ACC112 (cell line): Measurements from ENCODE around the gene HTRA3.

Source experiments
- H2AFZ ChIP-seq: fragments of 200-600 bp; sonication (generic); one replicate; pipeline ENCODE4 v1.6.0; 2017; ENCODE audit warnings: antibody characterized with exemption, low read length; ENCODE audit not compliant: unreplicated experiment
- H3K27ac ChIP-seq: fragments of 200-600 bp; sonication (generic); 2 replicates; pipeline ENCODE4 v1.5.1; 2014; ENCODE audit warnings: low read depth, mild to moderate bottlenecking, antibody characterized with exemption, low read length, moderate library complexity
- H3K27me3 ChIP-seq: fragments of 200-600 bp; sonication (generic); 2 replicates; pipeline ENCODE4 v1.6.1; 2014; ENCODE audit warnings: mild to moderate bottlenecking, antibody characterized with exemption, low read length, moderate library complexity, mixed read lengths; ENCODE audit not compliant: insufficient read depth
- H3K36me3 ChIP-seq: fragments of 200-600 bp; sonication (generic); 2 replicates; pipeline ENCODE4 v1.6.1; 2016; ENCODE audit warnings: mild to moderate bottlenecking, antibody characterized with exemption, low read length, moderate library complexity, mixed read lengths; ENCODE audit not compliant: insufficient read depth
- H3K4me1 ChIP-seq: fragments of 200-600 bp; sonication (generic); one replicate; pipeline ENCODE4 v1.6.1; 2016; ENCODE audit warnings: low read length, mixed read lengths; ENCODE audit not compliant: insufficient read depth, unreplicated experiment, control insufficient read depth
- H3K4me3 ChIP-seq: fragments of 200-600 bp; sonication (generic); 2 replicates; pipeline ENCODE4 v1.5.1; 2014; ENCODE audit warnings: mild to moderate bottlenecking, low read depth, low read length
- H3K79me2 ChIP-seq: fragments of 200-600 bp; sonication (generic); one replicate; pipeline ENCODE4 v1.6.0; 2016; ENCODE audit warnings: low read length; ENCODE audit not compliant: control insufficient read depth, unreplicated experiment, insufficient read depth

HTRA3 gene

DNA sequence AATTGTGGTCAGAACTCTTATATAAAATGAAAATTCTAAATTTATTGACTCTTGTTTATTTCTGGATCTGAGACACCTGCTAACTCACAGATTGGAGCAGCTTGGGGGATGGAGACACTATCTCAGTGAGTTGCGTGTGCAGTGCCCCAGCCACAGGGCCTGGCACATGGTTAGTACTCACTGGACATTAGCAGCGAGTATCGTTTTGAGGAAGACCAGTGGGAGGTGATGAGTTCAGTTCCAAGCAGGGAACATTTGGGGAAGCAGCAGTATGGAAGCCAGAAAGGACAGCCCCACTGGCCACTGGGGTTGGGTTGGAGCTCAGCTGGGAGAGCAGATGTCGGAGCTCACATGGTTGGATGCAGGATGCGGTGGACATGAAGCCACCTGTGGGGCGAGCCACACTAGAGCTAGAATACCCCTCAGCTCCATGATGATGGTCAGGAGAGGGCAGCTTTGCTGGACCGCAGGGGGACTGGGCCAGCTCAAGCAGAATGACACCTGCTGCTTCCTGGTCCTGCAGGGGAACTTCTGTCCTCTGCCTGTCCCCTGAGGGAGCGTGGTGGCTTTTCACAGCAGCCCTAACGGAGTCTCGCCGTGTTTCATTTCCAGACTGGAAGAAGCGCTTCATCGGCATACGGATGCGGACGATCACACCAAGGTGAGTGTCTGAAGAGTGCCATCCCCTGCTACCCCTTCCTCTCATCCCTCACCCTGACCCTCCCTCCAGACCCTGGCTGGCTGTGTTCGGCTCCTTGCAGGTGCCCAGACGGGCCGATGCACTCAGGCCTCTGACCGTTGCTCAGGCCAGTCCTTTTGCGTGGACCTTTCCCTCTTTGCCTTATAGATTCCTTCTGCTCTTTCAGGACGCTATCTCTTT, 32.5 kb downstream of the HTRA3 start:
- no peaks in the 10 kb centered on the region for H3K27me3 ChIP-seq
- no peak overlapping the region for H2AFZ ChIP-seq
- H3K36me3 ChIP-seq: no peaks in the 10 kb centered on the region
- peaks cover 23% of the 10 kb centered on the region for H3K4me1 ChIP-seq
- no peaks in the 10 kb centered on the region for H3K79me2 ChIP-seq
- H3K4me3 ChIP-seq: no peak overlapping the region
- no peak overlapping the region for H3K27ac ChIP-seq

DNA sequence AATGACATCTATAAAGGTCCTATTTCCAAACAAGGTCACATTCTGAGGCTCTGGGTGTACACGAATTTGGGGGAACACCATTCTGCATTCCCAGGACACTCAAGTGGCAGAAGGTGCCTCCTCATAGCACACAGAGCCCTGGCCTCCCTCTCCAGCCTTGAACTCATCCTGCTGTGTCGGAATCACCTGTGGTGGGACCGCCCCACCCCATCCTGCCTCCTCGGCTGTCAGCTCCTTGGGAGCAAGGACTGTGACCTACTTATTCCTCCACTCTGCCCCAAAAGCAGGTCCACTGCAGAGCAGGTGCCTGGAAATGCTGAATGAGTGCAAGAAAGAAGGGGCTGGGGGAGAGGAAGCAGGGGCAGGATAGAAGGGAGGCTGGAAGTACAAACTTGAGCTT, 33.5 kb downstream of the HTRA3 start:
- Histone ChIP-seq H3K4me1 (peaks cover 24% of the 10 kb centered on the region), H3K4me3 (no peak overlapping the region), H3K27ac (peak overlapping the region; percentile 84), H3K27me3 (no peaks in the 10 kb centered on the region), H2AFZ (no peak overlapping the region), H3K79me2 (no peaks in the 10 kb centered on the region), H3K36me3 (no peaks in the 10 kb centered on the region)

DNA sequence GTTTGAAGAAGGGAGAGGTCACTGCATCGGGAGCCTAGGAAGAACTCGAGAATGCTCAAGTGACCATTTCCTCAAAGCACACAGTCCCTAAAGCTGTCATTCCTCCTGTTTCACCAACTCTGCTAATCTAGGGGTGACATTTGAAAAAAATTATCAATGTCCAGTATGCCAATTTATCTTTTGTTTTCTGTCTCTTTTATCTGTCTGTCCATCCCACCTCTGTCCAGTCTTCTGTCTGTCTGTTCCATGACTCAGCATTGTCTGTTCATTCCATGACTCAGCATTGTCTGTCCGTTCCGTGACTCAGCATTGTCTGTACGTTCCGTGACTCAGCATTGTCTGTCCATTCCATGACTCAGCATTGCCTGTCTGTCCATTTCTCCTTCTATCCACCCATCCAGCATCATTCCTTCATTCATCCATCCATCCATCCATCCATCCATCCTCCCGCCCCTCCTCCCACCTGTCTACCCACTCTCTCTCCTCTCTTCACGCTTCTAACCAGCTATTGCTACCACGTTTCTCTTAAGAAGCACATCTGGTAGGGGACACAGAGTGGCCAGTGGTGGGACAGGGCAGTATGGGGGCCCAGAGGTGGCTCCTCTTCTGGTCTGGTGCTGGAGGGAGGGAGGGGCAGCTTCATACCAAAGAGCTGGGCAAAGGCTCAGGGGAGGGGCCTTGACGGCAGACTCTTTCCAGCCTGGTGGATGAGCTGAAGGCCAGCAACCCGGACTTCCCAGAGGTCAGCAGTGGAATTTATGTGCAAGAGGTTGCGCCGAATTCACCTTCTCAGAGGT, 34.1 kb downstream of the HTRA3 start:
- H3K79me2 ChIP-seq: no peaks in the 10 kb centered on the region
- no peaks in the 10 kb centered on the region for H3K36me3 ChIP-seq
- H3K27ac ChIP-seq: peak overlapping the region; percentile 84
- H3K4me1 ChIP-seq: peaks cover 24% of the 10 kb centered on the region
- no peak overlapping the region for H3K4me3 ChIP-seq
- H2AFZ ChIP-seq: no peak overlapping the region
- no peaks in the 10 kb centered on the region for H3K27me3 ChIP-seq

DNA sequence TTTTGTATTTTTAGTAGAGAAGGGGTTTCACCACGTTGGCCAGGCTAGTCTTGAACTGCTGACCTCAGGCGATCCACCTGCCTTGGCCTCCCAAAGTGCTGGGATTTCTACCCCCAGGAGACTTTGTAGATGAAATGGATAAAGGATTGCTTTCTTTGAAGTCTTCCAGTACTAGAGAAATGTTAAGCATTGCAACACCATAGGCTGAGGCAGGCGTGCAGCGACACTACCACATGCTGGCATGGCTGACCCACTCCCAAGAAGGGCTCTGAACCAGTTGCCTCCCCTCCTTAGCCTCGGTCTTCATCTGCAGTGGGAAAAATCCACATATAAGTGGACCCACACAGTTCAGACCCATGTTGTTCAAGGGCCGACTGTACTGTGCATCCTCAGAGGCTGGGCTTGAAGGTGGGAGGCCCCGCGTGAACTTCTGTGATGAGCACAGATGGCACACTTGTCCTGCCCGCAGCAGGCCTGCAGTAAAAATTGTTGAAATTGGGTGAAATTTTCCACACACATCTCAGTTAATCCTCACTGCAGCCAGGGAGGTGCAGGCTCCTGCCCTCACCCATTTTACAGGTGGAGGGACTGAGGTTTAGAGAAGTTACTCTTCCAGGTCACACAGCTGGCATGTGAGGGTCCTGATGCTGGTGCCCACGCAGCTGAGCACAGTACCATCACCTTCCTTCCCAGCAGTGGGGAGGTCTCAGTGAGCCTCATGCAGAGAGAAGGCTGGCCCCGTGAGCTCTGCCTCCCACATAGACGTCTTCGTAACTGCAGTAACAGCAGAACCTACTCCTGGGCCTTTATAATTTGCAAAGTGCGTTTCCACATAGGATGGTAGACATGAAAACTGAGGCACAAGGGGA, 35.5 kb downstream of the HTRA3 start:
- H2AFZ ChIP-seq: no peak overlapping the region
- H3K27ac ChIP-seq: no peak overlapping the region
- no peaks in the 10 kb centered on the region for H3K36me3 ChIP-seq
- H3K4me3 ChIP-seq: no peak overlapping the region
- H3K79me2 ChIP-seq: no peaks in the 10 kb centered on the region
- H3K27me3 ChIP-seq: 0 out of 2 replicates have a peak, but pooled peaks cover 5% of the 10 kb centered on the region
- peaks cover 24% of the 10 kb centered on the region for H3K4me1 ChIP-seq

DNA sequence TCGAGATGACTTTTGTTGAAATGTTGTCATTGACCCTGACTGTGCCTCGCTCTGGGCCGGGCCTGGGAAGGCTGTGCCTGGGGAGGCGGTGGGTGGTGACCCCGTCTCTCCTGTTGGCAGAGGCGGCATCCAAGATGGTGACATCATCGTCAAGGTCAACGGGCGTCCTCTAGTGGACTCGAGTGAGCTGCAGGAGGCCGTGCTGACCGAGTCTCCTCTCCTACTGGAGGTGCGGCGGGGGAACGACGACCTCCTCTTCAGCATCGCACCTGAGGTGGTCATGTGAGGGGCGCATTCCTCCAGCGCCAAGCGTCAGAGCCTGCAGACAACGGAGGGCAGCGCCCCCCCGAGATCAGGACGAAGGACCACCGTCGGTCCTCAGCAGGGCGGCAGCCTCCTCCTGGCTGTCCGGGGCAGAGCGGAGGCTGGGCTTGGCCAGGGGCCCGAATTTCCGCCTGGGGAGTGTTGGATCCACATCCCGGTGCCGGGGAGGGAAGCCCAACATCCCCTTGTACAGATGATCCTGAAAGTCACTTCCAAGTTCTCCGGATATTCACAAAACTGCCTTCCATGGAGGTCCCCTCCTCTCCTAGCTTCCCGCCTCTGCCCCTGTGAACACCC, 36.4 kb downstream of the HTRA3 start:
- Histone ChIP-seq H2AFZ (no peak overlapping the region), H3K27me3 (0 out of 2 replicates have a peak, but pooled peaks cover 6% of the 10 kb centered on the region), H3K4me1 (peaks cover 24% of the 10 kb centered on the region), H3K36me3 (no peaks in the 10 kb centered on the region), H3K27ac (no peak overlapping the region), H3K79me2 (no peaks in the 10 kb centered on the region), H3K4me3 (no peak overlapping the region)

DNA sequence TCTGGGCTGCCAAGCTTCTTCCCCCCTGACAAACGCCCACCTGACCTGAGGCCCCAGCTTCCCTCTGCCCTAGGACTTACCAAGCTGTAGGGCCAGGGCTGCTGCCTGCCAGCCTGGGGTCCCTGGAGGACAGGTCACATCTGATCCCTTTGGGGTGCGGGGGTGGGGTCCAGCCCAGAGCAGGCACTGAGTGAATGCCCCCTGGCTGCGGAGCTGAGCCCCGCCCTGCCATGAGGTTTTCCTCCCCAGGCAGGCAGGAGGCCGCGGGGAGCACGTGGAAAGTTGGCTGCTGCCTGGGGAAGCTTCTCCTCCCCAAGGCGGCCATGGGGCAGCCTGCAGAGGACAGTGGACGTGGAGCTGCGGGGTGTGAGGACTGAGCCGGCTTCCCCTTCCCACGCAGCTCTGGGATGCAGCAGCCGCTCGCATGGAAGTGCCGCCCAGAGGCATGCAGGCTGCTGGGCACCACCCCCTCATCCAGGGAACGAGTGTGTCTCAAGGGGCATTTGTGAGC, 37.0 kb downstream of the HTRA3 start:
- peaks cover 24% of the 10 kb centered on the region for H3K4me1 ChIP-seq

DNA sequence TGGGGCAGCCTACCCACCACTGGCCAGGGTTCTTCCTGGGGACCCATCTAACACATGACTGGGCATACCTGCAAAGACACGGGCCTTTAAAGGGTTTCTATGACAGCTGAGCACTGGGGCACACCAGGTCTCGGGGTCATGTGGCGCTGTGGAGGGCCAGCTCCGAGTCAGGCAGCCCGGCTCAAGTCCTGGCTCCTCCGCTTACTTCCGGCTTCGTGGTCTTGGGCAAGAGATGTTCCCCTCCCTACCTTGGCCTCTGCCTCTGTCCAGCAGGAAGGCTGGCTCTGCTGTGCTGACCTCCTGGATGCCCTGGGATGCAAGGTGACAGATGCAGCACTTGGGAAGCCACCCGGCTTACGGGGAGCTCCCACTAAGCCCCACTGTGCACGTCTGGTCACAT, 37.6 kb downstream of the HTRA3 start:
- Histone ChIP-seq H3K27me3 (peaks cover 14% of the 10 kb centered on the region; the same call in 1 of the 2 replicates), H3K36me3 (no peaks in the 10 kb centered on the region), H3K27ac (no peak overlapping the region), H3K4me1 (peaks cover 24% of the 10 kb centered on the region), H3K4me3 (no peak overlapping the region), H3K79me2 (no peaks in the 10 kb centered on the region), H2AFZ (no peak overlapping the region)

More for the DNA sequence above, 37.0 kb downstream of the HTRA3 start:
- Histone ChIP-seq H3K4me3 (no peak overlapping the region), H2AFZ (no peak overlapping the region), H3K27ac (no peak overlapping the region), H3K36me3 (no peaks in the 10 kb centered on the region), H3K79me2 (no peaks in the 10 kb centered on the region), H3K27me3 (peaks cover 10% of the 10 kb centered on the region; the same call in 1 of the 2 replicates)

DNA sequence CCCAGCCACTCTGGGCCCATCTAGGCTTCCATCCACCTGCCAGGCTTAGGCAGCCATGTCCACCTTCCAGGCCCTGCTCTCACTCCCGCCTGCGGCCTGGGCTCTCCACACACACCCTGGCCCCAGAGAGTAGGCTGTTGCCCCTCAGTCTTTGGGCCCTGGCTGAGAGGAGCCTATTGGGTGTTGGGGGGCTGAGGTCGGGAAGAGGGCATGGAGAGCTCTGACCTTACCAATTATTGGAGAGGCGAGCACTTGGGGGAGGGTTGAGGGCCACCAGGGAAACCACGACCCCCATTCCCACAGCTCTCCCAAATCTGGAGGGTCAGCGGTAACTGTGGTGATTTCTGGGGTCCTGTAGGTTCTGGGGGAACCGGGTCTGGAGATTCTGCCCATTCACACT, 38.2 kb downstream of the HTRA3 start:
- no peak overlapping the region for H3K27ac ChIP-seq
- H3K27me3 ChIP-seq: peaks cover 19% of the 10 kb centered on the region; the same call in 1 of the 2 replicates
- peaks cover 24% of the 10 kb centered on the region for H3K4me1 ChIP-seq

DNA sequence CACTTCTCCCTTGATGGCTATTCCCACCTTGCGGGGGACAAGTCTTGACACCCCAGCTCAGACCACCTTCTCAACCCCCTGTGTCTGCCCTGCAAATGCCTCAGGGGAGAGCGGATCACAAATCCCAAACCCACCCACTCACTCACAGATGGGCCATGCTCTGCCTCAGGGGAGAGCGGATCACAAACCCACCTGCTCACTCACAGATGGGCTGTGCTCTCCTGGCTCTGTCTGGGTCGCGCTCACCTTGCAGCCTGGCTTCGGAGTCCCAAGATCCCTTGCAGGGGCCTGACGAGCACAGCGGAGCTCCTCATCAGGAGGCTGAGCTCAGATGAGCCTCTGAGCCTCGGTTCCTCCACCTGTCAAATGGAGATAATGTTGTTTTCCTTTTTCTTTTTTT, 38.6 kb downstream of the HTRA3 start:
- Histone ChIP-seq H3K79me2 (no peaks in the 10 kb centered on the region), H2AFZ (no peak overlapping the region), H3K4me3 (no peak overlapping the region), H3K27ac (no peak overlapping the region), H3K36me3 (no peaks in the 10 kb centered on the region), H3K27me3 (peaks cover 21% of the 10 kb centered on the region), H3K4me1 (peaks cover 21% of the 10 kb centered on the region)

More for the DNA sequence above, 38.2 kb downstream of the HTRA3 start:
- Histone ChIP-seq H2AFZ (no peak overlapping the region), H3K79me2 (no peaks in the 10 kb centered on the region), H3K36me3 (no peaks in the 10 kb centered on the region), H3K4me3 (no peak overlapping the region)
